Tibial artery (tissue), 4 donors: ENCODE measurements around the gene ABCC1.

Experiments
- DNase-seq, 2 donors: peaks; one replicate each; pipeline ENCODE4 v3.0.0-alpha.2; 2019
- H3K27ac ChIP-seq, 2 donors: fragments of 200-600 bp; sonication (generic) in 1 of 2; 1 replicate in 1 of 2; 2 replicates in 1 of 2; pipeline ENCODE4 v1.5.1; 2018 to 2019; ENCODE audit warnings: mild to moderate bottlenecking in 1 of 2
- H3K27me3 ChIP-seq, 2 donors: fragments of 200-600 bp; sonication (generic) in 1 of 2; one replicate each; pipeline versions ENCODE4 v1.5.1 to v1.6.0; 2016 to 2019
- H3K36me3 ChIP-seq, 3 donors: fragments of 200-600 bp; sonication (generic) in 2 of 3; one replicate each; pipeline ENCODE4 v1.5.1; 2016 to 2019; ENCODE audit warnings: mild to moderate bottlenecking in 2 of 3
- H3K4me1 ChIP-seq, 4 donors: fragments of 200-600 bp; sonication (generic) in 2 of 4; 1 replicate in 3 of 4; 2 replicates in 1 of 4; pipeline ENCODE4 v1.5.1; 2016 to 2019
- H3K4me3 ChIP-seq, 2 donors: fragments of 200-600 bp; sonication (generic) in 1 of 2; 1 replicate in 1 of 2; 2 replicates in 1 of 2; pipeline ENCODE4 v1.5.1; 2018 to 2019; ENCODE audit warnings: mild to moderate bottlenecking in 2 of 2
- H3K9me3 ChIP-seq, 3 donors: fragments of 200-600 bp; sonication (generic) in 1 of 3; one replicate each; pipeline ENCODE4 v1.5.1; 2016 to 2019
- intact Hi-C: fragments of 100-400 bp; cut with DNase I; formaldehyde crosslinking; loops from one replicate; pipeline ENCODE4 v1.15.0; 2023; ENCODE audit warnings: low total_unique reads
- TF ChIP-seq, protein P1 (sequence below), 2 experiments: fragments of 200-600 bp in 1 of 2; fragments of 450-650 bp in 1 of 2; IDR thresholded peaks; one replicate each; pipeline ENCODE4 v1.5.1; 2017 to 2019; ENCODE audit warnings: antibody characterized with exemption in 2 of 2, mild to moderate bottlenecking in 1 of 2, moderate library complexity in 1 of 2

Gene ABCC1

DNA sequence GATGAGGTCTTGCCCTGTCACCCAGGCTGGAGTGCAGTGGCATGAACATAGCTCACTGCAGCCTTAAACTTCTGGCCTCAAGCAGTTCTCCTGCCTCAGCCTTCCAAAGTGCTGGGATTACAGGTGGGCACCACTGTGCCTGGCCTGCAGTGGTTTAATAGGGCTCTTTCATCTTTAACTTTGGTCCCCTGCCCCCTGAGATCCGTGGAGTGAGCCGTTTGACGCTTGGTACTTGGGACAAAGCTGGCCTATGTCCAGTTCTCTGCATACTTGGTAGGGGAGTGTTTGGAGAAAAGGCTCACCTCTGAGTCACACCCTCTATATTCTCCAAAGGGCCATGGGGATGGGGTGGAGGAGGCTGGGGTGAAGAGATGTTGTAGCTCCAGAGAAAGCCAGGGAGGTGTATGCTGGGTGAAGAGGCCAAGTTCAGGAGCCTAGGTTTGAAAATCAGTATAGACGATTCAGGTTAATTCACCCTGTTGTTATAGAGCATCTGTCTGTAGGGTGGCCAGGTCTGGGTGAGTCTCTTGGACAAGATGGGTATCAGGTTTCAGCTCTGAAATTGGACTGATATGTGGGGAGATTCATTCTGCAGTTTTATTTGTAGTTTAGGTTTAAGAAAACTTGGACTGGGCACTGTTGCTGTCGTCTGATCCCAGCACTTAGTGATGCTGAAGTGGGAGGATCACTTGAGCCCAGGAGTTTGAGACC is 17.6 kb downstream of the ABCC1 start:
- Histone ChIP-seq H3K4me3 (no peak overlapping the region), H3K9me3 (no peaks in the 10 kb centered on the region), H3K27me3 (no peaks in the 10 kb centered on the region), H3K4me1 (peaks cover 0 to 55% (median 23%) of the 10 kb centered on the region in 4 donors), H3K36me3 (peaks cover 0 to 4% (median 0%) of the 10 kb centered on the region in 3 donors), H3K27ac (peak overlapping the region in 1 of 2 donors; percentile 0)
- DNase-seq: no peak
- TF ChIP-seq, protein P1, sequence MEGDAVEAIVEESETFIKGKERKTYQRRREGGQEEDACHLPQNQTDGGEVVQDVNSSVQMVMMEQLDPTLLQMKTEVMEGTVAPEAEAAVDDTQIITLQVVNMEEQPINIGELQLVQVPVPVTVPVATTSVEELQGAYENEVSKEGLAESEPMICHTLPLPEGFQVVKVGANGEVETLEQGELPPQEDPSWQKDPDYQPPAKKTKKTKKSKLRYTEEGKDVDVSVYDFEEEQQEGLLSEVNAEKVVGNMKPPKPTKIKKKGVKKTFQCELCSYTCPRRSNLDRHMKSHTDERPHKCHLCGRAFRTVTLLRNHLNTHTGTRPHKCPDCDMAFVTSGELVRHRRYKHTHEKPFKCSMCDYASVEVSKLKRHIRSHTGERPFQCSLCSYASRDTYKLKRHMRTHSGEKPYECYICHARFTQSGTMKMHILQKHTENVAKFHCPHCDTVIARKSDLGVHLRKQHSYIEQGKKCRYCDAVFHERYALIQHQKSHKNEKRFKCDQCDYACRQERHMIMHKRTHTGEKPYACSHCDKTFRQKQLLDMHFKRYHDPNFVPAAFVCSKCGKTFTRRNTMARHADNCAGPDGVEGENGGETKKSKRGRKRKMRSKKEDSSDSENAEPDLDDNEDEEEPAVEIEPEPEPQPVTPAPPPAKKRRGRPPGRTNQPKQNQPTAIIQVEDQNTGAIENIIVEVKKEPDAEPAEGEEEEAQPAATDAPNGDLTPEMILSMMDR (IDR thresholded peaks at IDR 0.05): no peak
- intact Hi-C loops: no loop called here

GRCh38 chr16:15967655-15968315 is 18.4 kb downstream of the ABCC1 start:
- TF ChIP-seq, protein P1 (IDR thresholded peaks at IDR 0.05): no peak
- intact Hi-C loops: no loop called here
- Histone ChIP-seq H3K27me3 (no peaks in the 10 kb centered on the region), H3K4me1 (peaks cover 0 to 55% (median 22%) of the 10 kb centered on the region in 4 donors), H3K4me3 (no peak overlapping the region), H3K27ac (no peak overlapping the region), H3K36me3 (peaks cover 0 to 9% (median 0%) of the 10 kb centered on the region in 3 donors), H3K9me3 (peaks cover 0 to 4% (median 0%) of the 10 kb centered on the region in 3 donors)
- no peak for DNase-seq

DNA sequence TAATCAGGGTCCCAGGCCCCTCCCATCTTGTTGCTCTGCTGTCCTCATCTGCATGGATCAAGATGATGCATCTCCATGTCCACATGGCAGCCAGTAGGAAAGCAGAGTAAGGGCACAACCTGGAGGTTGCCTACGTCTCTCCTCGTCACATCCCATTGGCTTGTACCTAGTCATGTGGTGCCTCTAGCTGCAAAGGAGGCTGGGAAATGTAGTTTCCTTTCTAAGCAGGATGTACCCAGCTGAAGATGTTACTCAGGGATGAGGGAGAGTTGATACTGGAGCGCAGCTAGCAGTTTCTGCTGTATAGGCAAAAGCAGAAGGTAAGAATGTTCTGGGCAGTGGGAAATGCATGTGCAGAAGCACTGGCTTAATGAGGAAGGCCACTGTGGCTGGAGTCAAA is 20.8 kb downstream of the ABCC1 start:
- Histone ChIP-seq H3K4me1 (peaks cover 0 to 55% (median 22%) of the 10 kb centered on the region in 4 donors), H3K27me3 (no peaks in the 10 kb centered on the region), H3K9me3 (peaks cover 0 to 4% (median 0%) of the 10 kb centered on the region in 3 donors), H3K27ac (no peak overlapping the region), H3K4me3 (no peak overlapping the region), H3K36me3 (peaks cover 0 to 9% (median 0%) of the 10 kb centered on the region in 3 donors)
- TF ChIP-seq, protein P1 (IDR thresholded peaks at IDR 0.05): no peak
- intact Hi-C loops: no loop called here
- no peak for DNase-seq

GRCh38 chr16:15970743-15971439 is 21.5 kb downstream of the ABCC1 start:
- intact Hi-C loops: no loop called here
- H3K36me3 ChIP-seq: peaks cover 0 to 9% (median 0%) of the 10 kb centered on the region in 3 donors
- peaks cover 0 to 4% (median 0%) of the 10 kb centered on the region in 3 donors for H3K9me3 ChIP-seq
- DNase-seq: no peak
- H3K27ac ChIP-seq: no peak overlapping the region
- TF ChIP-seq, protein P1 (IDR thresholded peaks at IDR 0.05): no peak
- peaks cover 0 to 55% (median 28%) of the 10 kb centered on the region in 4 donors for H3K4me1 ChIP-seq
- H3K4me3 ChIP-seq: no peak overlapping the region
- no peaks in the 10 kb centered on the region for H3K27me3 ChIP-seq

DNA sequence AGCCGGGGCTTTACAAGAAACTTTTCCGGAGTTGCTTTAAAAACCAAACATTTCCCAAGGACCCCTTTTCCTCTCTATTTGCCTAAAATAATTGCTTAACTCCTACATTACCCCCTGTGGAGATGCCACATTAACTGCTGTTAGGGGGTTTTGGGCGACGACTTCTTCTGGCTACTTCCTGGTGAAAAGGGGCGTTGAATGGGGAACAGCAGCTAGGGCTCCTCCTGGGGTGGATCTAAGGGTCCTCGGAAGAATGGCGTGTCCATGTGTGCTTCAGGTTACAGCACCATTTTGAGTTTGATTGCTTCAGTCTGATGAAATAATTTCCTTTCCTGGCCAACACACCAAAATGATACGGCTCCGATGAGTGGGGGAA is 22.0 kb downstream of the ABCC1 start:
- H3K27me3 ChIP-seq: no peaks in the 10 kb centered on the region
- no peak overlapping the region for H3K27ac ChIP-seq
- H3K36me3 ChIP-seq: peaks cover 0 to 9% (median 0%) of the 10 kb centered on the region in 3 donors
- no peak for DNase-seq
- H3K9me3 ChIP-seq: peaks cover 0 to 4% (median 0%) of the 10 kb centered on the region in 3 donors
- TF ChIP-seq, protein P1 (IDR thresholded peaks at IDR 0.05): no peak
- H3K4me1 ChIP-seq: peaks cover 0 to 55% (median 33%) of the 10 kb centered on the region in 4 donors
- intact Hi-C loops: no loop called here
- H3K4me3 ChIP-seq: no peak overlapping the region
